Activated T-helper 1 cell treated with anti-CD3 and anti-CD28 coated beads, Interleukin-12 subunit alpha, Interleukin-12 subunit beta, Interleukin-2, Interleukin-4 antibody, amounts not matched to agents 30 ng/mL and 10 ng/mL and 1 ng/mL, durations not matched to agents 14 hours and 24 hours and 36 hours (primary cell): ENCODE data around the gene OLIG3. TPM values are rescaled to one million over a fixed set of nuclear protein-coding genes. Genes with fewer than 3 reads are reported as not detected.

Experiments
- DNase-seq: peaks from one replicate; pipeline ENCODE4 v3.0.0; 2021; ENCODE audit warnings: low spot score
- H3K27ac Mint-ChIP-seq: one replicate; pipeline ENCODE4 v1.8.0; 2021; ENCODE audit warnings: mild to moderate bottlenecking, mixed read lengths
- H3K27me3 Mint-ChIP-seq: one replicate; pipeline ENCODE4 v1.8.0; 2022; ENCODE audit warnings: mild to moderate bottlenecking, moderate library complexity, mixed read lengths; ENCODE audit not compliant: insufficient read depth
- H3K36me3 Mint-ChIP-seq: one replicate; pipeline ENCODE4 v1.8.0; 2021; ENCODE audit warnings: low read depth, mixed read lengths
- H3K4me1 Mint-ChIP-seq: one replicate; pipeline ENCODE4 v1.8.0; 2021; ENCODE audit warnings: low read depth, mixed read lengths
- H3K4me3 Mint-ChIP-seq: one replicate; pipeline ENCODE4 v1.8.0; 2021; ENCODE audit warnings: mild to moderate bottlenecking, moderate library complexity, mixed read lengths
- H3K9me3 Mint-ChIP-seq: one replicate; pipeline ENCODE4 v1.8.0; 2021; ENCODE audit warnings: mixed read lengths
- intact Hi-C: fragments of 100-400 bp; cut with micrococcal nuclease; formaldehyde crosslinking; loops from one replicate; pipeline ENCODE4 v1.15.1; 2024
- total RNA-seq: library from RNA; stranded (reverse); gene quantifications from 2 replicates; pipeline ENCODE4 v1.2.3, GENCODE V29; 2022

The OLIG3 gene
- total RNA-seq, 1 donor from 2014 or later = not detected

DNA sequence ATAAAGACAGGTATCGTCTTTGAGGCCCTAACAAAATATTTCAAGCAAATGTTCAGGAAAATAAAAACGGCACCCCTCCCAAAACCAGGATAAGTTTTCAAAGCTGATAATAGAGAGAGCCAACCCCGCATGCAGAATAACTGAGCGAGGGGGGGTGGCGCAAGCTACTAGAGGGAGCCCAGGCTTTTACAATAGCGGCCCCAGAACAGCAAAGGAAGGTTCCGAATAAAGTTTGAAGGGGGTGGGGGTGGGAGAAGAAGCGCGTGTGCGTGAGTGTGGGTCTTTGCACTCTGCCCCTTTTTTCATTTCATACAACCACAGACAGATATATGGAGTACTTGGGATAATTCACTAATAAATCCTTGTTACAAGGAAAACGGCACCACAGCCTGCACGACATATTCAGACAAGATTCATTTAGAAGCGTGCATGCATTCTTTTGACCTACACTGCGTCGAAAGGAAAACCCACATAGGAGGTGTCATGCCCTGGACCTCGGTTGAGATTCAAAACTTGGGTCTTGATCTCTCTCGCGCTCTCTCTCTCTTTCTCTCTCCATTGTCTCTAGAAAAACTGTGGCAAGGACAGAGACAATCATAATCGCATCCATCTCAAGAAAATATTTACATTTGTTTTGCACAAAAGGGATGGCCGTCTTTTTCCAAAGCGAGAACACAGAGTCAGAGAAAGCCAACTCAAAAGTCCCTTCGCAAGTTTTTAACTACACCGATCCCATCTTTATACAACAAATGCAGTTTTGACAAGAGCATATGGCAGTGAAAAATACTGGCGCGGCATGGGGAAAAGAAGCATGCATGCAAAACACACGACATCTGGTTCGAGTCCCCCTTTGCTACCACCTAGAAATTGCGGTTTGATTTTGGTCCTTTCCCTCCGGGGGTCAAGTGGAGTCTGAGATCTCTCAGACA is 1.6 kb downstream of the OLIG3 start:
- peaks cover 7% of the 10 kb centered on the region for H3K36me3 Mint-ChIP-seq
- intact Hi-C loops = loop anchor here (2.0 to 5.0 kb wide), 2 partner anchors 150 to 222 kb away; no protein-coding TSS in a partner anchor
- DNase-seq = no peak
- no peaks in the 10 kb centered on the region for H3K9me3 Mint-ChIP-seq
- peak overlapping the region; percentile 1 for H3K4me3 Mint-ChIP-seq
- H3K27me3 Mint-ChIP-seq = peaks cover 87% of the 10 kb centered on the region
- H3K4me1 Mint-ChIP-seq = peaks cover 26% of the 10 kb centered on the region
- peak overlapping the region; percentile 14 for H3K27ac Mint-ChIP-seq

DNA sequence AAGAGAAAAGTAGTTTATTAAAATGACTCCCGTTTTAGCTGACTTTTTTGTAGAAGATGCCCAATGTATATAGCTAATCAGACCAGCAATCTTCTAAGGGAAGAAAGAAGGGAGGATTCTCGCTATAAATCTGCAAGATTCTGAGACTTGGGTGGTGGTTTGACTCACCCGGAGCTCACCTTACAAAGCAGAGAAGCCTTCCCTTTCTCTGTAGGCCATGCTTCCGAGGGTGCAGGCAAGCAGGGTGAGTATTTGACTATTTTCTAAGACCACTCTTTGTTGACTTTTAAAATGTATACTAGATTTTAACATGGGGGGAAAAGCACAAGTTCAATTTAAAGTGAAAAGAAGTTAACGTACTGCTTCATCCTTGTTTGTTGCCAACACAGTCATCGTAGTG is 2.7 kb downstream of the OLIG3 start:
- H3K4me3 Mint-ChIP-seq = no peak overlapping the region
- DNase-seq = no peak
- peaks cover 31% of the 10 kb centered on the region for H3K4me1 Mint-ChIP-seq
- intact Hi-C loops = loop anchor here (2.0 to 5.0 kb wide), 2 partner anchors 151 to 569 kb away; partner anchors contain the start of gene SLC35D3
- peaks cover 90% of the 10 kb centered on the region for H3K27me3 Mint-ChIP-seq
- peaks cover 11% of the 10 kb centered on the region for H3K36me3 Mint-ChIP-seq
- H3K9me3 Mint-ChIP-seq = no peaks in the 10 kb centered on the region
- no peak overlapping the region for H3K27ac Mint-ChIP-seq

DNA sequence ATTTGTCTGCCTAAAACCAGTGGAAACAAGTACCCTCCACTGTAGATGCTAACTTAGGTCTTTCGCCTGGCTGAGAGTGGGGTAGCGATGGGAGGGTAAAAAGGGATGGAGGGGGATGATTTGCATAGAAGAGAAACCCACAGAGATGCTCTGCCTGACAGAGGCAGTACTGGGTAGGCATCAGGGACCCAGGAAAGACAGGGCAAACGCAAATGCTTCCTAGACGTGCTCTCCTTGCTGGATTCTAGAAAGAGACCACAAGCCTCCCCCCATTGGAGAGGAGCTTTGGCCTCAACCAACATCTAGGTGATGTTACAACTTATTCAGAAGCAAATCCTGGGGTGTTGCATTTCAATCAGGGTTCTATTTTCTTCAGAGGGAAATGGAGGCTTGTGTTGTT is 3.2 kb downstream of the OLIG3 start:
- peaks cover 26% of the 10 kb centered on the region for H3K4me1 Mint-ChIP-seq

DNA sequence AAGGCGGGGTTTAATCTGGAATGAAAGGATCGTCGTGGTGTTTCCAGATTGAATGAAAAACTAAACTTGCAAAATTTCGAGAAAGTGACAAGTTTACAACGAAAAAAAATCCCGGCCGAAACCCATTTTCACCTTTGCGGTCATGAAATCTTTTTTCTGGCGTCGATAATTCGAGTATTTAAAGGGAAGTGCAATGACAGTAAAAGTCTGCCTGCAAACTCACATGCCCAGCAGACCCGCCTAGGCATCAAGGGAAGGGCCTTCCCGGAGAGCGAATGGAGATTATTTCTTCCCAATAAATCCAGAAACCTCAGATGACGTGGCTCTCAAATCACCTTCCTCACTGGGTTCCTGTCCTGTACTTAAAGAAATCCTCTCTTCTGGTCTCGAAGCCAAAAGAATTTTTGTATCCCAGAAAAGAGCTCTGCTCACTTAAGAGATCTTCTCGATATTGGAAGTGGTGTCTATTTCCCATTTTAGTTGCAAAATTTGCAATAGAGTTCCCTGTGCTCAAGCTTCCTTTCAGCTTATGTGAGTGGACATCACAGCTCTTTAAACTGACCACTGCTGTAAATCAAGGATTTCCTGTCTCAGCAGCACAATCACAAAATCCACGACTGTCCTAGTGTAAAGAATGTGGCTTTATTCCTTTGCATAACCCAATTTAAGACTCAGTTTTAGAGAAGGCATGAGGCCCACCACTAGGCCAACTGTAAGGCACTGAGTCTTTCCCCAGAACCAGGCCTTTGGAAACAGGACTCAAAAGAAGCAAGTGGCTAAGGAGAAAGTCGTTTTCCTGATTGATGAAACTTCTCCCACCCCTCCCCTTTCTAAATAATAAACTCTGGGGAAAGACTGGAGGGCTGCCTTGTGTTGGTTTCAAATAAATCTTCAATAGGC is 3.9 kb downstream of the OLIG3 start:
- Mint-ChIP-seq H3K4me1 (peaks cover 23% of the 10 kb centered on the region), H3K27me3 (peaks cover 90% of the 10 kb centered on the region), H3K9me3 (no peaks in the 10 kb centered on the region), H3K4me3 (no peak overlapping the region), H3K27ac (peak overlapping the region; percentile 18), H3K36me3 (peaks cover 7% of the 10 kb centered on the region)
- intact Hi-C loops = loop anchor here (2.0 to 5.0 kb wide), 2 partner anchors 152 to 567 kb away; partner anchors contain the start of gene SLC35D3
- DNase-seq = no peak

More for the DNA sequence above, 3.2 kb downstream of the OLIG3 start:
- intact Hi-C loops = loop anchor here (2.0 to 5.0 kb wide), 2 partner anchors 151 to 568 kb away; partner anchors contain the start of gene SLC35D3
- H3K27me3 Mint-ChIP-seq = peaks cover 90% of the 10 kb centered on the region
- H3K4me3 Mint-ChIP-seq = no peak overlapping the region
- DNase-seq = no peak
- H3K9me3 Mint-ChIP-seq = no peaks in the 10 kb centered on the region
- no peak overlapping the region for H3K27ac Mint-ChIP-seq
- H3K36me3 Mint-ChIP-seq = peaks cover 7% of the 10 kb centered on the region

DNA sequence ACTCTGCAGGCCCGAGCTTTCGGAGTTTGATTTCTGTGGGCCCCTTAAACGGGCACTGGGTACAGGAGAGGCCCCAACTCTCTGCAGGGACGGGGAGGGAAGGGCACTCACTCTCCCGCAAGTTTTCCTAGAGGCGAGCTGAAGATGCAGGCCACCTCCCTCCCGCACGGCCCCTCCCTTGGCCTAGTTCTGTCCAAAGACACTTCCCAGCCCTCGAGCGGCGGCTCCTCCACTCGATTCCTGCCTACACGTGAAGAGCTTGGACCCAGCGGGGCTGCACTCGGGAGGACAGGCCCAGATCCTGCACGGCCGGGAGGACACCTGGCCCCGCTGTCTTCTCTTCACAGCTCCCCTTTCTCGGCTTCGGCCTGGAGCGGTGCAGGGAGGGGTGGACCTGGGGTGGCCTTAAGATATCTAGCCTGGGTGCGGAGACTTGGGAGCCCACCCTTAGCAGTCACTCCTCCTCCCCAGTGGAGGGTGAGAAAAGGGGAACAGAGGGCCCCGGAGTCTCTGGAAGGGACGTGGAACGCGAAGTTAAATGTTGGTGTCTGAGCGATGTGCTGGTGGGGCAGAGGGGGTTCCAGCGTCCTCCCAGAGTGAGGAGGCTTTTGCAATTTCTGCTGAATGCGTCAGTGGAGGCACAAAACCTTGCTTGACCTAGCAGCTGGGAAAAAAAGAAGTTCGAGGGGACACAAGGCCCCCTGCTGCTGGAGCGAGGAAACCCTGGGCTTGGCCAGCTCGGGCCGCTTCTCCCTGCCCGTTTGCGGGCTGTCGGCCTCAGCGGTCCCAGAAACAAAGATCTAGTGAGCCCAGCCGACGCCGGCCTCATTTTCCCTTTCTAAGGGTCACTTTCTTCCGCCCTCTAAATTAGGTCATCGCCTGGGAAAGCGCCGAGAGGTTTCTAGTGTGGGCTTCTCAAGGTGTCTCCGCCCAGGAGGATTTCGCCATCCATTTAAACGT is 4.9 kb downstream of the OLIG3 start:
- DNase-seq = no peak
- no peak overlapping the region for H3K4me3 Mint-ChIP-seq

DNA sequence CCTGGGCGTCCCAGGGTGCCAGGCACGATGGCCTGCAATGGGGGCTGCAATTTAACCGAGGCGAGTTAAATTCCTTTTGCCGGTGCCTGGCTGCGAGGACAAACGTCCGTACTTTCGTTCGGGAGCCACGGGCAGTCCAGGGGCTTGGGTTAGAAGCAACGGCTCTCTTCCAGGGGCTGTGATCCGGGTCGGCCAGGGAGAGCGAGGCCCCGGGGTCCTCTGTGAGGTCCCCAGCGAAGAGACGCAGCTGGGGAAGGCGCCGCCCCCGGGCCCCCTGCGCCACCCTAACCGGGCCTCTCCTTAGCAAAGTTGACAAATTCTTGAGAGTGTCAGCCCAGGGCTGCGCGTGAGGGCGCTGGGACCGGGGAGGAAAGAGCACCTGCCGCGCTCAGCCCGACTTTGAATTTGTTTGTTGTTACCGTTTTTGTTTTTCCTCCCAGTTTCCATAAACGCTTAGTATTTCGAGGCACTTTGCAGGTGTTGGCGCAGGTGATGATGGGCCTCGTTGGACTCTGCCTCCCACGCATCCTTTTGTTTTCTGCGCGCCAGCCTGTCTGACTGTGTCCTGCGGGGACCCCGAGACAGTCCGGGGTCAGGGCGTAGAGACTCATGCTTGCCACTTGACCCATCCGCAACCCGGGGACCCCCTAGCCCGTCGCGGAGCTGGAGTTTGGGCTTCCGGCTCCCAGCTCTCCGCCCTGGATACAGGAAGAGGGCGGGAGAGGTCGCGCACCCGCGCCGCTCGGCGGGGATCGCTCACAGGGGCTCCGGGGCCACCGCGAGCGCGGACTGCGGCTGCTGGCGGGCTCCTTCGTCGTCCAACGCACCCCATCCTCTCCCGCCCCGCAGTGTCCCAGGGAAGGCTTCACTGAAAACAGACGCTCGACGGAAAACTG is 5.8 kb downstream of the OLIG3 start:
- H3K9me3 Mint-ChIP-seq = no peaks in the 10 kb centered on the region
- no peak overlapping the region for H3K4me3 Mint-ChIP-seq
- H3K36me3 Mint-ChIP-seq = peaks cover 4% of the 10 kb centered on the region
- intact Hi-C loops = loop anchor here (1.0 to 5.0 kb wide), 2 partner anchors 11 to 146 kb away; no protein-coding TSS in a partner anchor
- no peak overlapping the region for H3K27ac Mint-ChIP-seq
- H3K4me1 Mint-ChIP-seq = peaks cover 13% of the 10 kb centered on the region
- peaks cover 85% of the 10 kb centered on the region for H3K27me3 Mint-ChIP-seq
- DNase-seq = no peak

More for the DNA sequence above, 4.9 kb downstream of the OLIG3 start:
- intact Hi-C loops = loop anchor here (1.0 to 5.0 kb wide), 4 partner anchors 10 to 567 kb away; partner anchors contain the start of gene SLC35D3
- peak overlapping the region; percentile 7 for H3K27ac Mint-ChIP-seq
- peaks cover 85% of the 10 kb centered on the region for H3K27me3 Mint-ChIP-seq
- H3K36me3 Mint-ChIP-seq = peaks cover 4% of the 10 kb centered on the region
- peaks cover 14% of the 10 kb centered on the region for H3K4me1 Mint-ChIP-seq
- no peaks in the 10 kb centered on the region for H3K9me3 Mint-ChIP-seq

DNA sequence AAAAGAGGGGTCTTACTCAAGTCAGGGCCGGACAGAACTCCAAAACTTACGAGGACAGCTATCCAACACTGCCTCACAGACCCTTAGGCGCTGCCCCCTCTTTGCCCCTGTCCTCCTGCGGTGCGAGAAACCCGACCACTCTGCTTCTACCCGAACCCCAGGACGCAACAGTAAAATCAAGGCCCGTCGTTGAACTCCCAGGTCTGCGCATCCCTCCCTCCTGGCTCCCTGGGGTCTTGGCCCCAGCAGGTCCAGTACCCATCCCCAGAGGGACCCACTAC is 6.4 kb downstream of the OLIG3 start:
- no peaks in the 10 kb centered on the region for H3K9me3 Mint-ChIP-seq
- H3K27me3 Mint-ChIP-seq = peaks cover 84% of the 10 kb centered on the region
- peaks cover 4% of the 10 kb centered on the region for H3K36me3 Mint-ChIP-seq
- H3K27ac Mint-ChIP-seq = no peak overlapping the region
- no peak overlapping the region for H3K4me3 Mint-ChIP-seq
- DNase-seq = no peak
- peaks cover 13% of the 10 kb centered on the region for H3K4me1 Mint-ChIP-seq
- intact Hi-C loops = loop anchor here (5.0 kb wide), 1 partner anchor 146 kb away; no protein-coding TSS in a partner anchor

DNA sequence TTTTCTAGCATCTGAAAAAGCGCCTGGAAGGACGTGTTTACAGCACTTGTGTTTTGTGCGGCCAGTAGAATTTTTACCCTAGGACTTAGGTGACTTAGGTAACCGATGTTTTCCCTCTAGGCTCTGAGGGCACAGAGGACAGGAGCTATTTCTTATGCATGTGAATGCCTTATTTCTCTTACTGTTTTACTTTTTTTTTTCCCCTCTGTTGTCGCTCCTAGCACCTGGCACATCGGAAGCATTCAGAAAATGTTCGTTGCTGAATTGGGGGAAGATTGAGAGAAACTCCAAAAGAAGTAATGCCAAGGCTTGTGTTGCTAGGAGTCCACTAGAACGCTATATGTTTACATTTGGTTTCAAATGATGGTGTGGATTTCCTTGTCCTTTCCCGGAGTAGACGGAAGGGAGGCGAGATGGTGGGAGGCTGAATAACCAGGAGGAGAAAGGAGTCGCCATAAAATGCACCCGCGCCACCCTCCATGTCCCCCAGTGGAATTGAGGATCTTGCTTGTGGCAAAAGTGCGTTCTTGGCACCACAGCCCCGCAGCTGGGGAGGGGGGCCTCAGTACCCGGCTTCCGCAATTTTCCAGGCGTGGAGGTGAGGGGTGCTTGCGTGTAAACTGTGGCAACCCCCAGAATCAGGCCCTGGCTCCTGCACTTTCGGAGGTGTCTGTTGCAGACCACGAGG is 6.9 kb downstream of the OLIG3 start:
- peaks cover 13% of the 10 kb centered on the region for H3K4me1 Mint-ChIP-seq
- no peaks in the 10 kb centered on the region for H3K9me3 Mint-ChIP-seq
- H3K36me3 Mint-ChIP-seq = peaks cover 4% of the 10 kb centered on the region
- no peak for DNase-seq
- H3K27me3 Mint-ChIP-seq = peaks cover 80% of the 10 kb centered on the region
- peak overlapping the region; percentile 58 for H3K4me3 Mint-ChIP-seq
- peak overlapping the region; percentile 86 for H3K27ac Mint-ChIP-seq
- intact Hi-C loops = loop anchor here (5.0 kb wide), 1 partner anchor 145 kb away; no protein-coding TSS in a partner anchor

DNA sequence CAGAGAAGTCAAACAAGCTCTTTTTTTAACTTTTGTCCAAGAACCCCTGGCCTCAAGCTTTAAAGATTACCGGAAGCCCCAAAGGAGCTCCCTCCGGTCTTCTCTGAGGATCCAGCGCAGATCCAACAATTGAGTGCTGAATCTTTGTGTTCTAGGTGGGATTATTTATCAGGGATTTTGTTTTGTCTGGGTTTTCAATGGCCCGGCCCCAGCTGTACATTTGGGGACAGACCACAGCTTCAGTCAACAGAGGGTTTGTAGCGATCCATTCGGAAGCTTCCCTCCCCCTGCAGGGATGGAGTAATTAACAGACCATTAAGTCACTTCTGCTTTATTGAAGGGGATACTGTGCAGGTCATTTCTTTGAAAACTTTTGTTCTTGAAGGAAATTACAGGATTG is 7.8 kb downstream of the OLIG3 start:
- peaks cover 4% of the 10 kb centered on the region for H3K36me3 Mint-ChIP-seq
- H3K27ac Mint-ChIP-seq = no peak overlapping the region
- H3K9me3 Mint-ChIP-seq = no peaks in the 10 kb centered on the region
- intact Hi-C loops = loop anchor here (5.0 kb wide), 1 partner anchor 144 kb away; no protein-coding TSS in a partner anchor
- H3K4me1 Mint-ChIP-seq = peaks cover 8% of the 10 kb centered on the region
- no peak overlapping the region for H3K4me3 Mint-ChIP-seq
- DNase-seq = no peak
- peaks cover 80% of the 10 kb centered on the region for H3K27me3 Mint-ChIP-seq

DNA sequence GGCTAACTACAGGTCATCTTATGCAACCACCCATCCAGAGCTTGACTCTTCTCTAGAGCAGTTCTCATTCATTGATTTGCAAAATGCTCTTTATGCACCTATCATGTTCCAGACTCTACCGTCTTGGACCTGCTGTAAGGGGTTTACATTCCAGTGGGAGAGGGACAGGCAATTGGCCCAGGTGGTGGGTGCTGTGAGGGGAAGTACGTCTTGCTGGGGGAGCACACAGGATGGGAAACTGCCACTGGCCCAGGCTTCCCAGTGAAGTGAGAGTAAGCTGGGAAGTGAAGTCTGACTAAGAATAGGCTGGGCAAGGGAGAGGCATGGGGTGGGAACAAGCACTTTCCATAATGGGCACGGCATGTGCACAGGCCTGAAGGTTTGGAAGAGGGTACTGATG is 13.8 kb downstream of the OLIG3 start:
- Mint-ChIP-seq H3K27me3 (peaks cover 51% of the 10 kb centered on the region), H3K4me1 (no peaks in the 10 kb centered on the region), H3K9me3 (no peaks in the 10 kb centered on the region), H3K36me3 (no peaks in the 10 kb centered on the region), H3K27ac (no peak overlapping the region), H3K4me3 (no peak overlapping the region)
- intact Hi-C loops = no loop called here
- no peak for DNase-seq

DNA sequence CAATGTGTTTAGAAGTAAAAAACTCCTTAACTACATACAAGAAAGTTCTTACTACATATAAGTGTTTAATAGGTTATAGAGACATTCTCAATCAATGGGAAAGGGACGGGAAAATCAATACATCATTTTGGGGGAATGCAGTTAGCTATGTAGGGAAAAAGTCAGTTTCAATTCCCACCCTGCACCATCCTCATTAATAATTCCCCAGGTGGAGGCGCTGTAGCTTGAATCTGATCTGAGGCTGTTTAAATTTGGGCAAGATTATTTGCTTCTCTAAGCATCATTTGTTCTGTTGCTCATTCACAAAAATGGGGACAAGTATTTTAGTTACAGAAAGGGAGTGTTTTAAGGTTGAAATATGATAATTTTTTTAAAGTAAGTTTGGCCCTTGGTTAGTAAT is 19.1 kb downstream of the OLIG3 start:
- H3K27me3 Mint-ChIP-seq = peaks cover 22% of the 10 kb centered on the region
- no peaks in the 10 kb centered on the region for H3K36me3 Mint-ChIP-seq
- no peak overlapping the region for H3K4me3 Mint-ChIP-seq
- no peaks in the 10 kb centered on the region for H3K4me1 Mint-ChIP-seq
- H3K9me3 Mint-ChIP-seq = no peaks in the 10 kb centered on the region
- intact Hi-C loops = no loop called here
- H3K27ac Mint-ChIP-seq = no peak overlapping the region
- no peak for DNase-seq
